Epithelial cell of esophagus (primary cell): ENCODE data around the gene GPR61.

ENCODE experiments used
- DNase-seq: peaks from one replicate; pipeline ENCODE4 v3.0.0; 2010; ENCODE audit warnings: low read depth
- H3K4me3 ChIP-seq: 2 replicates; pipeline ENCODE4 v1.5.1; 2011; ENCODE audit warnings: mild to moderate bottlenecking, low read length, control low read depth
- CTCF ChIP-seq: IDR thresholded peaks from 2 replicates; pipeline ENCODE4 v1.5.1; 2011; ENCODE audit warnings: low read depth, mild to moderate bottlenecking, low read length, control low read depth, inconsistent platforms; ENCODE audit not compliant: insufficient read depth; ENCODE audit errors: missing control alignments

Gene GPR61

GRCh38 chr1:109500941-109501381, 38.7 kb upstream of the GPR61 start:
- TF ChIP-seq CTCF: no peak
- H3K4me3 ChIP-seq: no peak overlapping the region
- DNase-seq: no peak

GRCh38 chr1:109501644-109502363, 37.9 kb upstream of the GPR61 start:
- no peak for TF ChIP-seq CTCF
- no peak overlapping the region for H3K4me3 ChIP-seq
- no peak for DNase-seq

GRCh38 chr1:109502364-109502851, 37.3 kb upstream of the GPR61 start:
- TF ChIP-seq CTCF: no peak
- H3K4me3 ChIP-seq: no peak overlapping the region
- DNase-seq: no peak

GRCh38 chr1:109503935-109504334, 35.7 kb upstream of the GPR61 start:
- no peak for DNase-seq
- no peak overlapping the region for H3K4me3 ChIP-seq
- TF ChIP-seq CTCF: no peak

- no peak for TF ChIP-seq CTCF
- no peak overlapping the region for H3K4me3 ChIP-seq
- no peak for DNase-seq
Observed at GRCh38 chr1:109504974-109505373, 34.7 kb upstream of the GPR61 start.

GRCh38 chr1:109508001-109508872, 31.4 kb upstream of the GPR61 start:
- no peak for DNase-seq
- TF ChIP-seq CTCF: no peak
- H3K4me3 ChIP-seq: no peak overlapping the region
